Chondrocyte (in vitro differentiated cells): ENCODE results near the gene MRPS31. TPM values are rescaled to one million over a fixed set of nuclear protein-coding genes. Genes with fewer than 3 reads are reported as not detected.

Experiments used
- DNase-seq: peaks from one replicate; pipeline ENCODE4 v3.0.0; 2021; ENCODE audit warnings: mixed read lengths, low spot score
- H3K27ac Mint-ChIP-seq: one replicate; pipeline ENCODE4 v1.8.0; 2021; ENCODE audit warnings: mild to moderate bottlenecking, moderate library complexity, mixed read lengths; ENCODE audit not compliant: unreplicated experiment
- H3K27me3 Mint-ChIP-seq: 2 replicates; pipeline ENCODE4 v1.8.0; 2021; ENCODE audit warnings: low read depth, mixed read lengths
- H3K36me3 Mint-ChIP-seq: 2 replicates; pipeline ENCODE4 v1.8.0; 2021; ENCODE audit warnings: low read depth, mixed read lengths
- H3K4me1 Mint-ChIP-seq: 2 replicates; pipeline ENCODE4 v1.8.0; 2021; ENCODE audit warnings: low read depth, mild to moderate bottlenecking, mixed read lengths
- H3K4me3 Mint-ChIP-seq: one replicate; pipeline ENCODE4 v1.8.0; 2021; ENCODE audit warnings: mild to moderate bottlenecking, moderate library complexity, mixed read lengths; ENCODE audit not compliant: unreplicated experiment
- H3K9me3 Mint-ChIP-seq: 2 replicates; pipeline ENCODE4 v1.8.0; 2021; ENCODE audit warnings: low read depth, mixed read lengths
- total RNA-seq: library from RNA; stranded (reverse); gene quantifications from 3 replicates; pipeline ENCODE4 v1.2.1, GENCODE V29; 2021
- TF ChIP-seq, protein P1 (sequence below): fragments of 200-600 bp; sonication (generic); IDR thresholded peaks from 2 replicates; pipeline ENCODE4 v1.5.0; 2021; ENCODE audit warnings: antibody characterized with exemption, mild to moderate bottlenecking, moderate library complexity

The MRPS31 gene
- total RNA-seq, 1 donor from 2014 or later, result 12.3 TPM

- Mint-ChIP-seq H3K4me3 (no peak overlapping the region), H3K36me3 (peaks cover 8% of the 10 kb centered on the region), H3K9me3 (no peaks in the 10 kb centered on the region), H3K27me3 (no peaks in the 10 kb centered on the region), H3K27ac (no peak overlapping the region), H3K4me1 (peaks cover 7% of the 10 kb centered on the region)
- DNase-seq, result no peak
- TF ChIP-seq, protein P1, sequence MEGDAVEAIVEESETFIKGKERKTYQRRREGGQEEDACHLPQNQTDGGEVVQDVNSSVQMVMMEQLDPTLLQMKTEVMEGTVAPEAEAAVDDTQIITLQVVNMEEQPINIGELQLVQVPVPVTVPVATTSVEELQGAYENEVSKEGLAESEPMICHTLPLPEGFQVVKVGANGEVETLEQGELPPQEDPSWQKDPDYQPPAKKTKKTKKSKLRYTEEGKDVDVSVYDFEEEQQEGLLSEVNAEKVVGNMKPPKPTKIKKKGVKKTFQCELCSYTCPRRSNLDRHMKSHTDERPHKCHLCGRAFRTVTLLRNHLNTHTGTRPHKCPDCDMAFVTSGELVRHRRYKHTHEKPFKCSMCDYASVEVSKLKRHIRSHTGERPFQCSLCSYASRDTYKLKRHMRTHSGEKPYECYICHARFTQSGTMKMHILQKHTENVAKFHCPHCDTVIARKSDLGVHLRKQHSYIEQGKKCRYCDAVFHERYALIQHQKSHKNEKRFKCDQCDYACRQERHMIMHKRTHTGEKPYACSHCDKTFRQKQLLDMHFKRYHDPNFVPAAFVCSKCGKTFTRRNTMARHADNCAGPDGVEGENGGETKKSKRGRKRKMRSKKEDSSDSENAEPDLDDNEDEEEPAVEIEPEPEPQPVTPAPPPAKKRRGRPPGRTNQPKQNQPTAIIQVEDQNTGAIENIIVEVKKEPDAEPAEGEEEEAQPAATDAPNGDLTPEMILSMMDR, result no peak
These were observed 23.7 kb upstream of the MRPS31 start for GRCh38 chr13:40794414-40795368.

DNA sequence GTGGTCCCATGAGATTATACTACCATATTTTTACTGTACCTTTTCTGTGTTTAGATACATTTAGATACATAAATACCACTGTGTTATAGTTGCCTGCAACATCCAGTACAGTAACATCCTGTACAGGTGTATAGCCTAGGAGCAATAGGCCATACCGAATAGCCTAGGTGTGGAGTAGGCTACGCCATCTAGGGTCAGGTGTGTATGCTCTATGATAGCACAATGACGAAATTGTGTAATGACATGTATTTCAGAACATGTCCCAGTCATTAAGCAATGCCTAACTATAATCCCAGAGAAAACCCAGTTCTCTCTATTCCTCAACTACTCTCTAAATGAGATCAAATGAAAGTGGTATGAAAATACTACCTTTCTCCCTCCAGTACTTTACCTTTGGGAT lies 22.3 kb upstream of the MRPS31 start:
- no peaks in the 10 kb centered on the region for H3K27me3 Mint-ChIP-seq
- no peaks in the 10 kb centered on the region for H3K36me3 Mint-ChIP-seq
- TF ChIP-seq, protein P1, result no peak
- peaks cover 7% of the 10 kb centered on the region for H3K4me1 Mint-ChIP-seq
- DNase-seq, result no peak
- H3K9me3 Mint-ChIP-seq, result no peaks in the 10 kb centered on the region
- no peak overlapping the region for H3K4me3 Mint-ChIP-seq
- no peak overlapping the region for H3K27ac Mint-ChIP-seq

DNA sequence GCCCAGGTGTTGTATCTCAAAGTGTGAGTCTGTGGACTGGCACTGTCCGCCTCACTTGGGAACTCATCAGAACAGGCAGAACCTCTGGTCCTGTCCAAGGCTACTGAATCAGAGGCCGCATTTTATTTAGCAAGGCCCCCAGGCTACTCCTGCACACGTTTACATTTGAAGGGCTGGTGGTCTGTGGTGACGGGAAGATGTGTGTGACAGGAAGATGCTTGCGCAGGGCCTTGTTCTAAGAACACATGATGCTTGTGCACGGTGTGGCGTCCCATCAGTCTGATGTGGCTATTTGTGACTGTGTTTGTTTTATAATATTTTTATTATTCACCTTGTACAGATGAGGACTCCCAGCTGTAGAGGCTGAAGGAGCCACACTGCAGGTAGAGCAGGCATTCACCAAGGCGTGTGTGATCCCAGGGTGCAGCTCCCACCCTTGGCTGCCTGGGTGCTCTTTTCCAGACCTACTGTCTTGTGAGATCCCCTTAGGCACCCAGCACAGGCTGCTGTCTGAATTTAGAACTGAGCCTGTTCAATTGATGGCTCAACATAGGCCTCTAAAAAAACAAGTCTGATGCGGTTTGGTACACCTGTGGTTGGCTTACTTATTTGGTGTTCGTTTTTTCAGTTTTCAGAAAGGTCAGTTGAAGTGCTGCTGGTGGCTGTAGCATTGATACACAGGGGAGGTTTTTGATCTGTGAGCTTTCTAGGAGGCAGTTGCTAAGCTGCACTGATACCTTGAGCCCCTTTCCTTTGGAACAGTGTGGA lies 21.5 kb upstream of the MRPS31 start:
- H3K27ac Mint-ChIP-seq, result no peak overlapping the region
- H3K4me3 Mint-ChIP-seq, result no peak overlapping the region
- DNase-seq, result no peak
- H3K9me3 Mint-ChIP-seq, result no peaks in the 10 kb centered on the region
- H3K27me3 Mint-ChIP-seq, result no peaks in the 10 kb centered on the region
- H3K4me1 Mint-ChIP-seq, result peaks cover 7% of the 10 kb centered on the region
- H3K36me3 Mint-ChIP-seq, result no peaks in the 10 kb centered on the region
- TF ChIP-seq, protein P1, result no peak

DNA sequence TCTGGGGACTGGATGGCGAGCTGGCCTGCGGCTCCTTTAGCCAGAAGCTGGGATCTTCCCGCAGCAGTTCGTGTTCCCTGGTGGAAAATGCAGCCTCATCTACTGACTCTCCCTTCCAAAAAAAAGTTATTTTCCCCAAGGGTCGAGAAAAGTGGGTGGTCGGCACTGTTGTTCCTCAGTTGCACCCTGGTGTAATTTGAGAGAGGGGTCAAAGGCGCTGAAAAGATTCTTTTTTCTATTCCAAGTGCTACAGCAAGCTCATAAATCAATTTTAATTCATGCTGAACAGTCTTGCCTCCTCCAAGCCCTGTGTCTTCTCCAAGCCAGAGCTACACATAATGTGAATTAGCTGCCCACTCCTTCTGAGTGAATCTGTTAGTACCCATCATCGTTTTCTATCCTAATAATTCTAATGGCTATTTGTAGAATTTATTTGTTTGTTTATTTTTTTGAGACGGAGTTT lies 19.2 kb upstream of the MRPS31 start:
- no peak for DNase-seq
- H3K27ac Mint-ChIP-seq, result peak overlapping the region; percentile 65
- TF ChIP-seq, protein P1, result no peak

More for the DNA sequence above, 19.2 kb upstream of the MRPS31 start:
- peak overlapping the region; percentile 82 for H3K4me3 Mint-ChIP-seq
- H3K36me3 Mint-ChIP-seq, result no peaks in the 10 kb centered on the region
- no peaks in the 10 kb centered on the region for H3K27me3 Mint-ChIP-seq
- H3K9me3 Mint-ChIP-seq, result no peaks in the 10 kb centered on the region
- H3K4me1 Mint-ChIP-seq, result peaks cover 7% of the 10 kb centered on the region
